ENCODE data around the gene MST1R. TPM values are rescaled to one million over a fixed set of nuclear protein-coding genes. Genes with fewer than 3 reads are reported as not detected.
A peak's percentile ranks its signal among the peaks of the same experiment; 100 is the strongest.

The MST1R gene
- total and polyA plus RNA-seq, 2 experiments from 2014 or later: 0.32 to 0.35 TPM

DNA sequence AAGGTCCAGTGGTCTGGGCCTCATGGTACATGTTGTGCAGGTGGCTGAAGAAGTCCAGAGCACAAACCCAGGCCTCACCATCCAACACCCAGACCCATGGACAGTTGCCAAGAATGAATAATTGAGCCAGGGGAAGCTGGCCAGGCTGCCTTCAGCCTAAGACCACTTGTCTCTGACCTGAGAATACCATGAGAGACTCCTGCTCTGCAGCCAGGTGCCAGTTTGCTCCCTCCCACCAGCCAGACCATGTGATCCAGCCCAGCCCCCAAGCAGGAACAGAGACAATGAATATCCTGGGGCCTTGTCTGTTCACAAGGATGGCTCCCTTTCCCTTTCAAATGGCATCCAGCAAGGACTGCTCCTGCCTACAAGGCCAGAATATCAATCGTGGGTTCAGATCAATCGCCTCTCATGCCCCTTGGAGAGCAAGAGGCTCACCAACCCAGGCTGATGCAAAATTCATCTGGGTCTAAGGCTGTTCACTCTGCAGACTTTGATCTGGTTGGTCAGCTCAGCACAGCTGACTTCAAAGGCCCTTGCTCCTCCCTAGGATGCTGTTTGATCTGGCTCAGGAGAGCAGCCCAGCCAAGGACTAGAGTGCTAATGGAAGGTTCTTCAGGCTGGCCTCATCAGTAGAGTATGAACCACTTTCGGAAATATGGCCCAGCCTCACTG, 60.7 kb downstream of the MST1R start:
- Histone ChIP-seq H3K4me3 (no peak overlapping the region), H3K4me2 (ENCODE audit: unreplicated experiment) (no peak overlapping the region), H3K4me1 (ENCODE audit: insufficient read depth) (no peaks in the 10 kb centered on the region), H3K27ac (no peak overlapping the region), H3K79me2 (ENCODE audit: insufficient read depth) (no peaks in the 10 kb centered on the region), H3K9me3 (ENCODE audit: low read depth) (no peaks in the 10 kb centered on the region), H3F3A (ENCODE audit: insufficient read depth) (no peaks in the 10 kb centered on the region), H3K27me3 (replicated peaks; ENCODE audit: insufficient read depth) (no peaks in the 10 kb centered on the region), H3K36me3 (ENCODE audit: low read depth) (no peaks in the 10 kb centered on the region), H3K9me2 (ENCODE audit: insufficient read depth) (no peaks in the 10 kb centered on the region), H3K9ac (no peak overlapping the region), H4K20me1 (ENCODE audit: insufficient read depth) (no peaks in the 10 kb centered on the region), H2AFZ (no peak overlapping the region)
- no peak for DNase-seq
- in situ Hi-C loops (cut with MboI): no loop called here
- TF ChIP-seq EZH2phosphoT487 (IDR thresholded peaks at IDR 0.05; ENCODE audit: insufficient read depth, low read depth) (no peak), EZH2 (IDR thresholded peaks at IDR 0.05; ENCODE audit: insufficient read depth, poor library complexity, severe bottlenecking) (no peak)
- 98 to 100% methylated on average over 3 of the region's 3 CpGs for WGBS, 2 experiments (ENCODE audit: low coverage in 1 of 2, low lambda C conversion rate in 2 of 2, missing lambda C conversion rate in 2 of 2)

- no peak overlapping the region for H3K4me3 ChIP-seq
- H4K20me1 ChIP-seq (ENCODE audit: insufficient read depth): no peaks in the 10 kb centered on the region
- no peaks in the 10 kb centered on the region for H3K79me2 ChIP-seq (ENCODE audit: insufficient read depth)
- no peaks in the 10 kb centered on the region for H3K4me1 ChIP-seq (ENCODE audit: insufficient read depth)
- no peak for DNase-seq
- WGBS, 2 experiments (ENCODE audit: low coverage in 1 of 2, low lambda C conversion rate in 2 of 2, missing lambda C conversion rate in 2 of 2): 88 to 93% methylated on average over 7 of the region's 7 CpGs
- no peaks in the 10 kb centered on the region for H3K27me3 ChIP-seq (replicated peaks; ENCODE audit: insufficient read depth)
- in situ Hi-C loops (cut with MboI): no loop called here
- no peak overlapping the region for H3K4me2 ChIP-seq (ENCODE audit: unreplicated experiment)
- TF ChIP-seq EZH2phosphoT487 (IDR thresholded peaks at IDR 0.05; ENCODE audit: insufficient read depth, low read depth) (no peak), EZH2 (IDR thresholded peaks at IDR 0.05; ENCODE audit: insufficient read depth, poor library complexity, severe bottlenecking) (no peak)
- H3K27ac ChIP-seq: no peak overlapping the region
- H2AFZ ChIP-seq: no peak overlapping the region
- no peaks in the 10 kb centered on the region for H3K9me2 ChIP-seq (ENCODE audit: insufficient read depth)
- H3F3A ChIP-seq (ENCODE audit: insufficient read depth): no peaks in the 10 kb centered on the region
- no peak overlapping the region for H3K9ac ChIP-seq
- no peaks in the 10 kb centered on the region for H3K36me3 ChIP-seq (ENCODE audit: low read depth)
- H3K9me3 ChIP-seq (ENCODE audit: low read depth): no peaks in the 10 kb centered on the region
Measured at GRCh38 chr3:49841806-49842205, 61.9 kb downstream of the MST1R start.

DNA sequence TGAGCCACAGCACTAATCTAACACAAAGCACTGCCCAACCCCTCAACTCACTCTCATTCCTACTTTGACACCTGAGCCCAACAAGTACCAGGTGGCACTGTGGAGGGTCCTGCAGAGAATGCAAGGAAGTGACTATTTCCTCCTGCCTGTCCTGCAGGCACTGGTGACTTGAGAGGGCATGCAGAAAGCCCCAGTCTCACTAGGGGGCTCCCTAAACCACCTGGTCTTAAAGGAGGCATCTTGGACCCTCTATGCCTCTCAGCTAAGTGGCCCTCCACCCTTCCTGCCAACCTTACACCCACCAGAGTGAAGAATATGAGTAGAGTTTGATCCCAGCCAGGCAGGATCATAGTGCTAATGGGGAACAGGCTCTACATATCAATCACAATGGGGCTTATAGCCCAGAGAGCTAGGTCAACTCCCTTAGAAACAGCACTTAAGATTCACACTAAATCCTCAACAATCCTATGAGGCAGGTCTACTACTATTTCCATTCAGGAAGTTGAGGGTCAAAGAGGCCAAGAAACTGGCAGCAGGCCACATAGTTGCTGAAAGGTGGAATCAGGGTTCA, 62.5 kb downstream of the MST1R start:
- Histone ChIP-seq H3K4me2 (ENCODE audit: unreplicated experiment) (no peak overlapping the region), H3K79me2 (ENCODE audit: insufficient read depth) (no peaks in the 10 kb centered on the region), H3K4me1 (ENCODE audit: insufficient read depth) (no peaks in the 10 kb centered on the region), H4K20me1 (ENCODE audit: insufficient read depth) (no peaks in the 10 kb centered on the region), H3K36me3 (ENCODE audit: low read depth) (no peaks in the 10 kb centered on the region), H3K27me3 (replicated peaks; ENCODE audit: insufficient read depth) (no peaks in the 10 kb centered on the region), H3K9me2 (ENCODE audit: insufficient read depth) (no peaks in the 10 kb centered on the region), H3K9ac (no peak overlapping the region), H3K9me3 (ENCODE audit: low read depth) (no peaks in the 10 kb centered on the region), H3K27ac (no peak overlapping the region), H2AFZ (no peak overlapping the region), H3F3A (ENCODE audit: insufficient read depth) (no peaks in the 10 kb centered on the region), H3K4me3 (no peak overlapping the region)
- TF ChIP-seq EZH2 (IDR thresholded peaks at IDR 0.05; ENCODE audit: insufficient read depth, poor library complexity, severe bottlenecking) (no peak), EZH2phosphoT487 (IDR thresholded peaks at IDR 0.05; ENCODE audit: insufficient read depth, low read depth) (no peak)
- in situ Hi-C loops (cut with MboI): no loop called here
- DNase-seq: peak; percentile 22

- no peaks in the 10 kb centered on the region for H3K4me1 ChIP-seq (ENCODE audit: insufficient read depth)
- no peaks in the 10 kb centered on the region for H3K79me2 ChIP-seq (ENCODE audit: insufficient read depth)
- no peaks in the 10 kb centered on the region for H3K27me3 ChIP-seq (replicated peaks; ENCODE audit: insufficient read depth)
- no peak for DNase-seq
- 52 to 63% methylated on average over 2 of the region's 2 CpGs for WGBS, 2 experiments (ENCODE audit: low coverage in 1 of 2, low lambda C conversion rate in 2 of 2, missing lambda C conversion rate in 2 of 2)
- H3K4me3 ChIP-seq: no peak overlapping the region
- no peaks in the 10 kb centered on the region for H3K9me2 ChIP-seq (ENCODE audit: insufficient read depth)
- no peaks in the 10 kb centered on the region for H3F3A ChIP-seq (ENCODE audit: insufficient read depth)
- no peaks in the 10 kb centered on the region for H3K36me3 ChIP-seq (ENCODE audit: low read depth)
- no peaks in the 10 kb centered on the region for H4K20me1 ChIP-seq (ENCODE audit: insufficient read depth)
- no peak overlapping the region for H2AFZ ChIP-seq
- no peaks in the 10 kb centered on the region for H3K9me3 ChIP-seq (ENCODE audit: low read depth)
- in situ Hi-C loops (cut with MboI): no loop called here
- no peak overlapping the region for H3K9ac ChIP-seq
- TF ChIP-seq EZH2 (IDR thresholded peaks at IDR 0.05; ENCODE audit: insufficient read depth, poor library complexity, severe bottlenecking): no peak
- H3K27ac ChIP-seq: no peak overlapping the region
- no peak overlapping the region for H3K4me2 ChIP-seq (ENCODE audit: unreplicated experiment)
Measured at GRCh38 chr3:49840388-49840787, 63.3 kb downstream of the MST1R start.
